ENCODE data around the gene CDK4.

The CDK4 gene

DNA sequence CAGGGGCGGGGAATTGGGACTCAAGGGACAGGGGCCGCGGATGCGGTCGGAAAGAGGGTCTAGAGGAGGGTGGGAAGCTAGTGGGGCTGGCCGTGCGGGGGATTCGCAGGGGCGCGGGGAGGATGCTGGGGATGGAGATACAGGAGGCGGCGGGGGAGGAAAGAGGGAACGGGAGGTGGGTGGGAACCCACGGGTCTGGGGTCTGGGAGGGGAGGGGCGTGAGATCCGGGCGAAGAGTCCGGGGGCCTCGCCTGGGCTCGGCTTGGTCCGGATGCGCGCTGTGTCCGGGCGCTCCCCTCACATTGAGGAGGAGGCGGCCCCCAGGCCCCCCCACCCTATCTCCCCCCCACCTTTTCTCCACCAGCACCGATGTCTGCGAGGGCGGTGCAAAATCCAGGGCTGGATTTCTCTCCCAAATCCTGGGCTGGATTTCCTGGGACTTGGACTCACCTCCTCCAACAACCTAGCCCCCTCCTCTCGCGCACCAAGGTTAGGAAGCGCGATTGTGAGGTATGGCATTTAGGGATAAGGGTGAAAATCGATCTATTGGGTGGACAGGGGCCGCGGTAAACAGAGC, 13.4 kb downstream of the CDK4 start, which contains the start of gene AGAP2:
AGAP2 (minus strand) TSS at position 82 of the 577 bp plus-strand sequence. CDS start 496 bp downstream, outside the sequence.
- no peak within 1 kb of the TSS for H3K27ac ChIP-seq
- no peak for TF ChIP-seq ZFX (IDR thresholded peaks at IDR 0.05; ENCODE audit: borderline replicate concordance)
- TF ChIP-seq, protein P1, sequence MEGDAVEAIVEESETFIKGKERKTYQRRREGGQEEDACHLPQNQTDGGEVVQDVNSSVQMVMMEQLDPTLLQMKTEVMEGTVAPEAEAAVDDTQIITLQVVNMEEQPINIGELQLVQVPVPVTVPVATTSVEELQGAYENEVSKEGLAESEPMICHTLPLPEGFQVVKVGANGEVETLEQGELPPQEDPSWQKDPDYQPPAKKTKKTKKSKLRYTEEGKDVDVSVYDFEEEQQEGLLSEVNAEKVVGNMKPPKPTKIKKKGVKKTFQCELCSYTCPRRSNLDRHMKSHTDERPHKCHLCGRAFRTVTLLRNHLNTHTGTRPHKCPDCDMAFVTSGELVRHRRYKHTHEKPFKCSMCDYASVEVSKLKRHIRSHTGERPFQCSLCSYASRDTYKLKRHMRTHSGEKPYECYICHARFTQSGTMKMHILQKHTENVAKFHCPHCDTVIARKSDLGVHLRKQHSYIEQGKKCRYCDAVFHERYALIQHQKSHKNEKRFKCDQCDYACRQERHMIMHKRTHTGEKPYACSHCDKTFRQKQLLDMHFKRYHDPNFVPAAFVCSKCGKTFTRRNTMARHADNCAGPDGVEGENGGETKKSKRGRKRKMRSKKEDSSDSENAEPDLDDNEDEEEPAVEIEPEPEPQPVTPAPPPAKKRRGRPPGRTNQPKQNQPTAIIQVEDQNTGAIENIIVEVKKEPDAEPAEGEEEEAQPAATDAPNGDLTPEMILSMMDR (IDR thresholded peaks at IDR 0.05), result no peak

DNA sequence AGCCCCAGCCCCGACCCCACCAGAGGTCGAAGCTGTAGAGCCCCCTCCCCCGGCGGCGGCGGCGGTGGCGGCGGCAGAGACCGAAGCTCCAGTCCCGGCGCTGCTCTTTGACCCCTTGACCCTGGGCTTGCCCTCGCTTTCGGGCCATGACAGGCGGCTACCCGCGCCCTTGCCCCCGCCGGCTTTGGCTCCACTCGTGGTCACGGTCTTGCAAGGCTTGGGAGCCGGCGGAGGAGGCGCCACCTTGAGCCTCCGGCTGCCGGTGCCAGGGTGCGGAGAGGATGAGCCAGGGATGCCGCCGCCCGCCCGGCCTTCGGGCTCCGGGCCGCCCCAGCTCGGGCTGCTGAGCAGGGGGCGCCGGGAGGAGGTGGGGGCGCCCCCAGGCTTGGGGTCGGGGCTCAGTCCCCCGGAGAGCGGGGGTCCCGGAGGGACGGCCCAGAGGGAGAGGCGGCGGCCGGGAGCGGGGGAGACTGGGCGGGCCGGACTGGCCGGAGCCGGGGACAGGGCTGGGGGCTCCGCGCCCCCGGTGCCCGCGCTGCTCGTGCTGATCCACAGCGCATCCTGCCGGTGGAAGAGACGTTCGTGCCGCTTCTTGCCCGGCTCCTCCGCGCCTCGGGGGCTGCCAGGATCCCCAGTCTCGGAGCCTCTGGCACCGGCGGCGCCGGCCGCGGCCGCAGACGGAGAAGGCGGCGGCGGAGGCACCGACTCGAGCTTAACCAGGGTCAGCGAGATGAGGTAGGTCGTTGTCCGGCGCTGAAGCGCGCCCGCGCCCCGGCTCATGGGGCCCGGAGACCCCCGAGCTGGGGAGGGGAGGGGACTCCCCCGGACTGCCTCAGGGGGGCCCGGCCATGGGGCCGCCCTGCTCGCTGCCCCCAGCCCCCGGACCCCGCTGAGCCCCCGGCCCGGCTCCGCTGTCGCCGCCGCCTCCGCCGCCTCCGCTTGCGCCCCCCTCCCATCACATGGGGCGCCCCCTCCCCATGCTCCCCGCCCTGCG, 14.3 kb downstream of the CDK4 start:
- no peak overlapping the region for H3K27ac ChIP-seq
- TF ChIP-seq ZFX (IDR thresholded peaks at IDR 0.05; ENCODE audit: borderline replicate concordance), result no peak
- TF ChIP-seq, protein P1 (IDR thresholded peaks at IDR 0.05), result peak; percentile 75

DNA sequence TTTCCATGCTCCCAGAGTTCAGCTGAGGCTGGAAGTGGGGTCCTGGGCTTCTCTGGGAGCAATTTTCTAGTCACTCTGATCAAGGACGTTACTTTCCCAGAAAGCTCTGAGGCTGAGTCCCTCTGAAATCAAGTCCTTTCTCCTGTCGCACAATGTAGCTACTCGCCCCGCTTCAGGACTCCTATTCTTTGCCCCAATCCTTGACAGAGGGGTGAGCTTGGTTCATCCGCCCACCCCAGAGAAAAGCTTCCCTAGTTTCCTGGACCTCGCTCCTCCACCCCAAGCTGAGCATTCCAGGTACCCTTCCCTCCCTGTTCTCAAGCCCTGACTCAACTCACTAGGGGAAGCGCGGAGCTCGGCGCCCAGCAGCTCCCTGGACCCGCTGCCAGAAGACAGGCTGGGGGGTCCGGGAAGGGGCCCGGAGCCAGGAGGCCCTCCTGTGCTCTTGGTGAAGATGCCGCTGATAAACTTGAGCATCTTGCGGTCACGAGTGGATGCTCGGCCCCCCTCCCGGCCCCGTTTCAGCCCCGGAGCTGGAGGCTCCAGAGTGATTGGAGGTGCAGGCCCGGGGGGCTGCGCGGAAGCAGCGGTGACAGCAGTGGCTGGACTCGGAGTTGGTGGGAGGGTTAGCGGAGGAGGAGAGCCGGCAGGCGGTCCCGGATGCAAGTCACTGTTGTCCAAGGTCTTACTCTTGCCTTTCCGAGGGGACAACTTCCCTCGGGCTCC, 15.2 kb downstream of the CDK4 start:
- no peak overlapping the region for H3K27ac ChIP-seq
- TF ChIP-seq, protein P1 (IDR thresholded peaks at IDR 0.05), result no peak
- no peak for TF ChIP-seq ZFX (IDR thresholded peaks at IDR 0.05; ENCODE audit: borderline replicate concordance)

DNA sequence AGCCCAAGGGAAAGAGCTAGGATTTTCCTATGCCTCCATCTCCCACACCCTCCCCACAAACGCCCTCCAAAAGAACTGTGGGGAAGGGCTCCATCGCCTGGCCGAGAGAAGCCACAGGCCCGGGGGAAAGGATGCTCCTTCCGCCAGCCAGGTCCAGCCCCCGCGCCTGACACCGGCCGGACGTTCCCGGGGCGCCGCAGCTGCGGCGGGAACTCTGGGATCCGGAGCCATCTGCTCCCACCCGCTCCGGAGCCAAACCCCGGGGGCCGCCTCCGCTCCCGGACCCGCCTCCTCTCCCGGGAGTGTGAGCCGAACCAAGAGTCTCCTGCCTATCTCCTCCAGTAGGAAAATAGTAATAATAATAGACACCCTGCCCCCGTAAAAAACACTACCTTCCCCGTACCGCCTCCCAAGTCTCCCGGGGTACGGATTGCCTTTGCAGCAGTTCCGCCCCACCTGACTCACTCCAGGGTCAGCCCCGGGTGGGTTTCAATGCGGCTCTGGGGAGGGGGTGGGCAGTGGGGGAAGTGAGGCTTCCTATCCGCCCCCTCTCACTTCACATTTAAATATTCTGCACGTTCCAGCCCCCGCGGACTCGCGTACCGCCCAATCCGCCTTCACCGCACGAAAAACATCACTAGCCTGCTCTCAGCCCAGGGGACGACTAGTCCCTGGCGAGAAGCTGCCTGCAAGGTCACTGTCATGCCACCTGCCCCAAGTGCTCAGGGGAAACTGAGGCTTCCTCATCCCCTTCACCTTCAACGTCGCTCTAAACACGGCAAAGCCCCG, 16.0 kb downstream of the CDK4 start:
- no peak overlapping the region for H3K27ac ChIP-seq
- TF ChIP-seq ZFX (IDR thresholded peaks at IDR 0.05; ENCODE audit: borderline replicate concordance), result no peak
- TF ChIP-seq, protein P1 (IDR thresholded peaks at IDR 0.05), result peak; percentile 41

DNA sequence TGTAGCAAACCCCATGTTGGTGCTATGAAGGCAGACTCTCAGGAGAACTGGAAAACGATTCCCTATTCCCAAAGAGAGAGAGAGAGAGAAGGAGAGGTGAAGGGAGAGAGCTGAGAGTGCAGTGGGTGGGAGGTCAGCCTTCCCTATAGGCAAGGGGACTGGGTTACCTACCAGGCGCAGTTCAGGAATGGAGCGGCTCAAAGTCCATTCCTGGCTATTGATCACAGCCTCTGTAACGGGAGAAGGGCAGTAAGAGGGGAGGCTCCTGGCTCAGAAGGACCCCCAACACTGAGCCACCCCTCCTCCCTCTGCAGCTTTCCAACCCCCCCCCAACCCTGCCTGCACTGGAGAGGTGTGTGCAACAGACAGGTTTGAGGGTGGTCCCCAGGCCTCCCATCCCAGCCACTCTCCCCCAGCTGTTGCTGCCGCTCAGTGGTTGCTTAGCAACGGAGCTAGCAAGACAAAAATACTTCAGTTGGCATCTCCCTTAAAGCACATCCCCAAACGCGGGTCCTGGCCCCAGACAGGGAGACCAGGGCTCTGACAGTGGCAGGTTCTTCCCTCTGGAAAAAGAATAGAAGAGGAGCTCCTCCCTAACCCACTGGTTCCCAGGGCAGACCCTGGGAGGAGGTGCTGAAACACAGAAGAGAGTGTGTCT, 16.8 kb downstream of the CDK4 start:
- no peak for TF ChIP-seq ZFX (IDR thresholded peaks at IDR 0.05; ENCODE audit: borderline replicate concordance)
- TF ChIP-seq, protein P1 (IDR thresholded peaks at IDR 0.05), result no peak
- H3K27ac ChIP-seq, result no peak overlapping the region

DNA sequence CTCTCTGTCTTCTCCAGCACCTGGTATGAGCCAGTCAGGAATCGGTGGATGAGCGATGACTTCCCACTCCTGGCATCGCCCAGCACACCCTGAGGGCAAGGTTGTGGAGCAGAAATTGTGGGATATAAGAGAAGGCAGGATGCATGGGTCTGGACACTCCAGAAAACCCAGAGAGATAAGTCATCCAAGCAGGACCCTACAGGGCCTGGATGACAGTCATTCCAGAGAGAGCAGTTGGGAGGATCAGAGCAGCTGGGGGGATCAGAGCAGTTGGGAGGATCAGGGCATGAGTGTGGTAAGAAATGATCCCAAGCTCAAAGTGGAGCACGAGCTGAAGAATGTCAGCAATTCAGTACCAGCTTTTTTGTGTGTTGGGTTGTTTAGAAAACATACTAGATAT, 17.5 kb downstream of the CDK4 start:
- TF ChIP-seq ZFX (IDR thresholded peaks at IDR 0.05; ENCODE audit: borderline replicate concordance), result no peak
- TF ChIP-seq, protein P1 (IDR thresholded peaks at IDR 0.05), result no peak
- no peak overlapping the region for H3K27ac ChIP-seq
